ENCODE measurements around the gene TLR10. TPM values are rescaled to one million over a fixed set of nuclear protein-coding genes. Genes with fewer than 3 reads are reported as not detected.
"Not testable (repeated sequence)": the region's sequence is repeated elsewhere in the genome, so short reads cannot be mapped to it uniquely, and the experiment has no call there.

TLR10 gene
- total and polyA plus RNA-seq, 3 experiments from 2014 or later = not detected

DNA sequence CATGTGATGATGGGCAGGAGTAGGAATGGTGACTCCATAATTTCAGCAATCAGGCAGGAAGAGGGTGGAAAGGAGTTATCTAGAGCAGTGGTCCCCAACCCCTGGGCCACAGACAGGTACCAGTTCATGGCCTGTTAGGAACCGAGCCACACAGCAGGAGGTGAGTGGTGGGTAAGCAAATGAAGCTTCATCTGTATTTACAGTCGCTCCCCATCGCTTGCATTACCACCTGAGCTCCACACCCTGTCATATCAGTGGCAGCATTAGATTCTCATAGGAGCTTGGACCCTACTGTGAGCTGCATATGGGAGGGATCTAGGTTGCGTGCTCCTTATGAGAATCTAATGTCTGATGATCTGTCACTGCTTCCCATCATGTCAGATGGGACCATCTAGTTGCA is 1.4 kb upstream of the TLR10 start:
- Histone ChIP-seq H3K27ac (ENCODE audit: low read depth, low read length) (no peak overlapping the region), H3K4me3 (ENCODE audit: low read length) (no peak overlapping the region), H3K27me3 (ENCODE audit: insufficient read depth, low read length, poor library complexity, severe bottlenecking) (no peaks in the 10 kb centered on the region), H3K9me3 (ENCODE audit: low read length) (no peaks in the 10 kb centered on the region), H3K36me3 (ENCODE audit: insufficient read depth, low read length) (no peaks in the 10 kb centered on the region), H3K4me1 (ENCODE audit: insufficient read depth, low read length) (peaks cover 6% of the 10 kb centered on the region)
- DNase-seq = no peak
- ChIA-PET POLR2A (no interaction called here), CTCF (interaction anchor here (1.4 to 3.0 kb wide), 4 partner anchors 10 to 604 kb away, joined by 4 to 15 read pairs (median 6); partner anchors contain the start of gene TLR1)
- Mint-ChIP-seq H3K27ac (no peak overlapping the region), H3K27me3 (peaks cover 0 to 8% of the 10 kb centered on the region in 2 donors), H3K4me3 (no peak overlapping the region), H3K9me3 (peaks cover 0 to 4% (median 0%) of the 10 kb centered on the region in 5 donors), H3K4me1 (peaks cover 3 to 6% (median 4%) of the 10 kb centered on the region in 3 donors), H3K36me3 (peaks cover 0 to 5% (median 0%) of the 10 kb centered on the region in 3 donors)

GRCh38 chr4:38783109-38783460 is 295 bp upstream of the TLR10 start:
- Mint-ChIP-seq H3K36me3 (peaks cover 0 to 4% (median 0%) of the 10 kb centered on the region in 3 donors), H3K27me3 (peaks cover under 1 to 8% of the 10 kb centered on the region in 2 donors), H3K4me1 (peaks cover 3 to 6% (median 4%) of the 10 kb centered on the region in 3 donors), H3K4me3 (no peak overlapping the region), H3K9me3 (peaks cover 0 to 2% (median 0%) of the 10 kb centered on the region in 5 donors), H3K27ac (no peak overlapping the region)
- ChIA-PET CTCF (interaction anchor here (0.9 to 3.9 kb wide), 18 partner anchors 9 to 723 kb away, joined by 3 to 33 read pairs (median 4); partner anchors contain the start of gene TLR1), POLR2A (no interaction called here)
- DNase-seq = no peak
- Histone ChIP-seq H3K27ac (ENCODE audit: low read depth, low read length) (no peak overlapping the region), H3K27me3 (ENCODE audit: insufficient read depth, low read length, poor library complexity, severe bottlenecking) (no peaks in the 10 kb centered on the region), H3K9me3 (ENCODE audit: low read length) (no peaks in the 10 kb centered on the region), H3K4me3 (ENCODE audit: low read length) (no peak overlapping the region), H3K36me3 (ENCODE audit: insufficient read depth, low read length) (no peaks in the 10 kb centered on the region), H3K4me1 (ENCODE audit: insufficient read depth, low read length) (peaks cover 6% of the 10 kb centered on the region)

- POLR2A ChIA-PET = no interaction called here
These were observed 932 bp downstream of the TLR10 start for GRCh38 chr4:38781854-38782261.

DNA sequence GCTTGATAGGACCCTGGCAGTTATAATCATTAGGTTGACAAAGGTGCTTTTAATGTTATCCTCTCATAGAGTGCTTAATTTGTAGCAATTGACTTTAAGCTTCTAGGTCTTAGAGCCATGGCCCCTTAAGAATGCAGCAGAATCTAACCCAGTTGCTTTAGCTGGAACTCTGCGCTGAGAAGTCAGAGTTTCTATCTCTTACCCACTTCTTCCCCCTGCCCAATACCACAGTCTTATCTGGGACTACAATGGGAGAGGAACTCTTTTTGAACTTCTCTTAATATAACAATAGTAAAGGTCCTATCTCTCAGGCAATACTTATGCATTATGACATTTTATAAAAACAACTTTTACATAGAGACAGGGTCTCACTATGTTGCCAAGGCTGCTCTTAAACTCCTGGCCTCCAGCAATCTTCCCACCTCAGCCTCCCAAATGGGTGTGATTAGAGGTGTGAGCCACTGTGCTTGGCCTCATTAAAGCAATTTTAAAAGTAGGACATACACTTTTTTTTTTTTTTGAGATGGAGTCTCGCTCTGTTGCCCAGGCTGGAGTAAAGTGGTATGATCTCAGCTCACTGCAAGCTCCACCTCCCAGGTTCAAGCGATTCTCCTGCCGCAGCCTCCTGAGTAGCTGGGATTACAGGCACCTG is 1.8 kb downstream of the TLR10 start:
- Mint-ChIP-seq H3K4me3 (no peak overlapping the region), H3K4me1 (peaks cover 3 to 6% (median 4%) of the 10 kb centered on the region in 3 donors), H3K36me3 (peaks cover 0 to 3% (median 0%) of the 10 kb centered on the region in 3 donors), H3K9me3 (peaks cover 0 to 1% (median 0%) of the 10 kb centered on the region in 5 donors), H3K27me3 (peaks cover 4 to 21% of the 10 kb centered on the region in 2 donors), H3K27ac (no peak overlapping the region)
- Histone ChIP-seq H3K4me1 (ENCODE audit: insufficient read depth, low read length) (peaks cover 6% of the 10 kb centered on the region), H3K27me3 (ENCODE audit: insufficient read depth, low read length, poor library complexity, severe bottlenecking) (no peaks in the 10 kb centered on the region), H3K36me3 (ENCODE audit: insufficient read depth, low read length) (no peaks in the 10 kb centered on the region), H3K9me3 (ENCODE audit: low read length) (no peaks in the 10 kb centered on the region), H3K4me3 (ENCODE audit: low read length) (no peak overlapping the region), H3K27ac (ENCODE audit: low read depth, low read length) (no peak overlapping the region)
- ChIA-PET POLR2A (no interaction called here), CTCF (interaction anchor here (1.1 to 3.9 kb wide), 4 partner anchors 8 to 601 kb away, joined by 4 to 33 read pairs (median 17); no protein-coding TSS in a partner anchor)
- DNase-seq = no peak

More at GRCh38 chr4:38781854-38782261, 932 bp downstream of the TLR10 start:
- Histone ChIP-seq H3K27ac (ENCODE audit: low read depth, low read length) (no peak overlapping the region), H3K27me3 (ENCODE audit: insufficient read depth, low read length, poor library complexity, severe bottlenecking) (no peaks in the 10 kb centered on the region), H3K4me3 (ENCODE audit: low read length) (no peak overlapping the region), H3K9me3 (ENCODE audit: low read length) (no peaks in the 10 kb centered on the region), H3K4me1 (ENCODE audit: insufficient read depth, low read length) (peaks cover 6% of the 10 kb centered on the region), H3K36me3 (ENCODE audit: insufficient read depth, low read length) (no peaks in the 10 kb centered on the region)
- DNase-seq = no peak
- Mint-ChIP-seq H3K36me3 (peaks cover 0 to 1% (median 0%) of the 10 kb centered on the region in 3 donors), H3K27ac (no peak overlapping the region), H3K27me3 (peaks cover 2 to 13% of the 10 kb centered on the region in 2 donors), H3K9me3 (peaks cover 0 to 1% (median 0%) of the 10 kb centered on the region in 5 donors), H3K4me1 (peaks cover 3 to 6% (median 4%) of the 10 kb centered on the region in 3 donors), H3K4me3 (no peak overlapping the region)
- CTCF ChIA-PET = interaction anchor here (0.6 to 3.9 kb wide), 15 partner anchors 9 to 722 kb away, joined by 3 to 33 read pairs (median 4); partner anchors contain the start of gene TLR1

- H3K27me3 Mint-ChIP-seq = peaks cover 7 to 33% of the 10 kb centered on the region in 2 donors
- peaks cover 4% of the 10 kb centered on the region for H3K27me3 ChIP-seq (ENCODE audit: insufficient read depth, low read length, poor library complexity, severe bottlenecking)
- H3K9me3 ChIP-seq (ENCODE audit: low read length) = no peaks in the 10 kb centered on the region
- H3K36me3 ChIP-seq (ENCODE audit: insufficient read depth, low read length) = no peaks in the 10 kb centered on the region
- peaks cover 3 to 6% (median 4%) of the 10 kb centered on the region in 3 donors for H3K4me1 Mint-ChIP-seq
- POLR2A ChIA-PET = no interaction called here
- no peak for DNase-seq
- no peak overlapping the region for H3K27ac Mint-ChIP-seq
- peaks cover 0 to 1% (median 0%) of the 10 kb centered on the region in 5 donors for H3K9me3 Mint-ChIP-seq
- H3K36me3 Mint-ChIP-seq = peaks cover 0 to 3% (median 0%) of the 10 kb centered on the region in 3 donors
- H3K27ac ChIP-seq (ENCODE audit: low read depth, low read length) = no peak overlapping the region
- H3K4me3 Mint-ChIP-seq = no peak overlapping the region
- peaks cover 6% of the 10 kb centered on the region for H3K4me1 ChIP-seq (ENCODE audit: insufficient read depth, low read length)
- CTCF ChIA-PET = interaction anchor here (3.8 to 3.9 kb wide), 2 partner anchors 20 to 21 kb away, joined by 17 to 33 read pairs; no protein-coding TSS in a partner anchor
- no peak overlapping the region for H3K4me3 ChIP-seq (ENCODE audit: low read length)
These were observed 3.0 kb downstream of the TLR10 start for GRCh38 chr4:38779790-38780189.

- H3K27me3 ChIP-seq (ENCODE audit: insufficient read depth, low read length, poor library complexity, severe bottlenecking); H3K27ac ChIP-seq (ENCODE audit: low read depth, low read length): not testable (repeated sequence)
These were observed 4.9 kb downstream of the TLR10 start for GRCh38 chr4:38777925-38778324.

DNA sequence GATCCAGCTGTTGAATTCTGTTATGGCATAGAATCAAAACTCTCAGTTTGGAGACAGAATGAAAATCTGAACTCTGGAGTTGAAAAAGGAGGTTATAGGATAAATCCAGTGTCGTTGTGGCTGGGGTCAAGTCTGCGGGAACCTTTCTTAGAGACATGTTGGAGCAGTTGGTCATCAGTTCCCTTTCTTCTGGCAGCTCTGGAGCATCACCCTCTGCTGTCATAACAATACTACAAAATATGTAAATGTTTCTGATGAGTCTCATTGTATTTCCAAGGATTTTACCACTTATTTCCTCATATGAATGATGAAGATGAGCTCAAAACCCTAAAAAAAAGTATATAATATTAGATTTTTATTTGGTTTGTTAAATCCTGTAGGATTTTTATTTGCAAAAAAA is 7.5 kb downstream of the TLR10 start:
- H3K36me3 ChIP-seq (ENCODE audit: insufficient read depth, low read length) = no peaks in the 10 kb centered on the region
- Mint-ChIP-seq H3K36me3 (peaks cover 0 to 6% (median 1%) of the 10 kb centered on the region in 3 donors), H3K27ac (no peak overlapping the region), H3K9me3 (peaks cover 0 to 7% (median 0%) of the 10 kb centered on the region in 5 donors), H3K4me3 (no peak overlapping the region), H3K4me1 (no peaks in the 10 kb centered on the region), H3K27me3 (peaks cover 10 to 48% of the 10 kb centered on the region in 2 donors)
- ChIA-PET POLR2A (no interaction called here), CTCF (no interaction called here)
- peaks cover 4% of the 10 kb centered on the region for H3K27me3 ChIP-seq (ENCODE audit: insufficient read depth, low read length, poor library complexity, severe bottlenecking)
- H3K4me3 ChIP-seq (ENCODE audit: low read length) = no peak overlapping the region
- H3K27ac ChIP-seq (ENCODE audit: low read depth, low read length) = no peak overlapping the region
- H3K4me1 ChIP-seq (ENCODE audit: insufficient read depth, low read length) = no peaks in the 10 kb centered on the region
- no peaks in the 10 kb centered on the region for H3K9me3 ChIP-seq (ENCODE audit: low read length)
- no peak for DNase-seq

More at GRCh38 chr4:38777925-38778324, 4.9 kb downstream of the TLR10 start:
- H3K27me3 Mint-ChIP-seq = peaks cover 10 to 45% of the 10 kb centered on the region in 2 donors
- H3K4me3 ChIP-seq (ENCODE audit: low read length); H3K4me3 Mint-ChIP-seq; H3K4me1 Mint-ChIP-seq; H3K9me3 Mint-ChIP-seq; H3K36me3 ChIP-seq (ENCODE audit: insufficient read depth, low read length); H3K36me3 Mint-ChIP-seq; DNase-seq; H3K4me1 ChIP-seq (ENCODE audit: insufficient read depth, low read length); CTCF ChIA-PET; H3K9me3 ChIP-seq (ENCODE audit: low read length); H3K27ac Mint-ChIP-seq; POLR2A ChIA-PET: not testable (repeated sequence)

Measured in CD8-positive, alpha-beta memory T cell (primary cell).